Activated CD8-positive, alpha-beta memory T cell treated with anti-CD3 and anti-CD28 coated beads, Interleukin-2, amount 10 ng/mL, durations not matched to agents 7 days and 5 days (primary cell): ENCODE results near the gene RUNX3. TPM values are rescaled to one million over a fixed set of nuclear protein-coding genes. Genes with fewer than 3 reads are reported as not detected.
A peak's percentile ranks its signal among the peaks of the same experiment; 100 is the strongest.
"Not testable (repeated sequence)": the region's sequence is repeated elsewhere in the genome, so short reads cannot be mapped to it uniquely, and the experiment has no call there.

Source experiments
- ATAC-seq: fragments of 150-1000 bp; cut with Tn5 transposase; one replicate; pipeline ENCODE4 v1.10.0; 2021; ENCODE audit warnings: moderate library complexity
- CTCF ChIA-PET: fragments of 350-600 bp; sonication (Branson Sonifier 250); formaldehyde crosslinking; loops from one replicate; lab custom pipeline; 2021; ENCODE audit warnings: antibody characterized with exemption; lab: Charles Lee
- DNase-seq: peaks from one replicate; pipeline ENCODE4 v3.0.0-alpha.2; 2020
- H3K27ac Mint-ChIP-seq: one replicate; pipeline ENCODE4 v1.8.0; 2021; ENCODE audit warnings: mild to moderate bottlenecking, mixed read lengths
- H3K27me3 Mint-ChIP-seq: one replicate; pipeline ENCODE4 v1.8.0; 2021; ENCODE audit warnings: mixed read lengths
- H3K36me3 Mint-ChIP-seq: one replicate; pipeline ENCODE4 v1.8.0; 2021; ENCODE audit warnings: mild to moderate bottlenecking, mixed read lengths
- H3K4me1 Mint-ChIP-seq: one replicate; pipeline ENCODE4 v1.8.0; 2021; ENCODE audit warnings: mixed read lengths
- H3K4me3 Mint-ChIP-seq: one replicate; pipeline ENCODE4 v1.8.0; 2021; ENCODE audit warnings: mild to moderate bottlenecking, moderate library complexity, mixed read lengths
- H3K9me3 Mint-ChIP-seq: one replicate; pipeline ENCODE4 v1.8.0; 2022; ENCODE audit warnings: low read depth, mixed read lengths
- total RNA-seq, 2 experiments: library from RNA; stranded (reverse); gene quantifications; one replicate each; pipeline ENCODE4 v1.2.3, GENCODE V29; 2021

Gene RUNX3
- 100 to 1,000 TPM; 224 to 246 TPM for total RNA-seq

DNA sequence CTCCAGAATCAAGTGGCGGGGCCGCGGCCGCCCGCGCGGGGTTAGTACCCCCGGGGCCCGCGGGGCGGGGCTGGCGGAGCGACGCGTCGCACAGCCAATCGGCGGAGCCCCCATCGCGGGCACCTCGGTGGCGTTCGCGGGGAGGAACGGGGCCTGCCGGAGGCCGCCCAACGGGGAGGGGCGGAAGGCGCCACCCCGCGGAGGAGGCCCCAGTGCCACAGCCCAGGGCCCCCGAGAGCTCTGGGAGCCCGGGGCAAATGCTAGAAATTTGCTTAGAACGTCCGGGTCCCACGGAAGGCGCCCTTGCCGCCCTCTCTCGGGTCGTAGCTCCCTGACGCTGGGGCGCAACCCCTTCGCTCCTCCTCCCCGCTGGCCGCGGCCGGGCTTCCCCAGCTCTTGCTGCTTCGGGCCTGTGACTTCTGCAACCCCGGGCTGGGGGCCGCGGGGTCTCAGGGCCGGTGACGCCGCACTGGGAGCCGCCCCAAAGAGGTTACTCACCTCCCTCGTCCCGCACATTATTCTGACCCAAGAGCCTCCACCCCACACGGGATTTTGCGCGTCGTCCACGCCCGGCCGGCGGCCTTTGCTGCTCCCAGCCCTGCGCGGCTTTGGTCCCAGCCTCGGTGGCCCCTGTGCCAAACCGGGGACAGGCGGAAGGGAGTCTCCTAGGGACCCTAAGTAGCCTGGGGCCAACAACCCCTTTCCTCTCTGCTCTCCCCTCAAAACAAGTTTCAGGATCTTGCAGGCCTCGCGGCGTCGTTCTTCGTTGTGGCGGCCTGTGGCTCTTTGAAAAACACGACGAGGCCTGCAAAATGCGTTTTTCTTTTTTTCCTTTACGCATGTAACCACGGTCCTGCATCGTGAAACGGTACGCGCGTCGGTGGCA, at the start of gene RUNX3:
Gene RUNX3, minus strand, starts transcription at position 17 of the 886 bp plus-strand sequence. CDS start 408 bp downstream, outside the sequence.
- ATAC-seq: peak; percentile 73
- Mint-ChIP-seq H3K4me3 (peak within 1 kb of the TSS; percentile 80), H3K27me3 (no peaks in the 10 kb centered on the region), H3K36me3 (peaks cover 76% of the 10 kb centered on the region), H3K27ac (peak within 1 kb of the TSS; percentile 90), H3K9me3 (no peaks in the 10 kb centered on the region), H3K4me1 (peaks cover 72% of the 10 kb centered on the region)
- peak; percentile 94 for DNase-seq
- CTCF ChIA-PET: interaction anchor here (0.9 to 14.7 kb wide), 13 partner anchors 9 to 168 kb away, joined by 3 to 114 read pairs (median 5); no protein-coding TSS in a partner anchor

GRCh38 chr1:24979232-24979631, 49.2 kb upstream of the RUNX3 start:
- H3K4me3 Mint-ChIP-seq, H3K27me3 Mint-ChIP-seq, DNase-seq, ATAC-seq, H3K27ac Mint-ChIP-seq: not testable (repeated sequence)
- Mint-ChIP-seq H3K9me3 (peaks cover 21% of the 10 kb centered on the region), H3K36me3 (peaks cover 29% of the 10 kb centered on the region), H3K4me1 (peaks cover 67% of the 10 kb centered on the region)
- CTCF ChIA-PET: interaction anchor here (0.8 to 3.8 kb wide), 7 partner anchors 12 to 117 kb away, joined by 3 to 19 read pairs (median 3); no protein-coding TSS in a partner anchor

DNA sequence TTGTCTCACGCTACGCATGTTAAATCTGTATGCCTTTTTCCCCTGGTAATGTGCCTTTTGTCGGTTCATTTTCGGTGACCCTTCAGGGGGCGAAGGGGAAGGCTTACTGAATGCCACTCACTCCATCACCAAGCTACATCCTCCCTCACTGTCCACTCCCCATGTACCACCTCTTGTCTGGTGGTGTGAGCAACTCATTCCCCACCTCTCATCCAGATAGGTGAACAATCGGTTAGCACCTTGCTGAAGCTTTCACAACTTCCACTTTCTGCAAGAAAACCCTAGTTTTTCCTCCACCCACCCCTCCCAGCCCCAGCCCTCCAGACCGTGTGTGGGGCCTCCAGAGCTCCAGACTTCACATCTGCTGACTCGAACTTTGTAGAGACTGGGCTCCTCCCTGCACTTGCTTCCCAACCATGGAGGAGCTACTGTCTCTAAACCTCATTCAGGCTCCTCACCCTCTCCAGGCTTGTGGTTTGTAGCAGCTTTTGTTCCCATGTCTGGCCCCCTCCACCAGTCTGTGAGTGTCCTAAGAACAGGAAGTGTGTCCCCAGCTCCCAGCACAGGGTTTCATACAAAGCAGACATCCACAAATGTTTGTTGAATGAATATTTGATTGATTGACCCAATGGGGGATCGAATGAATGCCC, 48.4 kb upstream of the RUNX3 start:
- no peak overlapping the region for H3K27ac Mint-ChIP-seq
- H3K9me3 Mint-ChIP-seq: peaks cover 25% of the 10 kb centered on the region
- H3K4me3 Mint-ChIP-seq: no peak overlapping the region
- peaks cover 34% of the 10 kb centered on the region for H3K36me3 Mint-ChIP-seq
- no peak for DNase-seq
- H3K27me3 Mint-ChIP-seq: no peaks in the 10 kb centered on the region
- peaks cover 63% of the 10 kb centered on the region for H3K4me1 Mint-ChIP-seq
- CTCF ChIA-PET: interaction anchor here (0.8 to 2.5 kb wide), 5 partner anchors 9 to 29 kb away, joined by 3 to 8 read pairs (median 3); no protein-coding TSS in a partner anchor
- ATAC-seq: peak; percentile 21

- Mint-ChIP-seq H3K27ac (no peak overlapping the region), H3K36me3 (peaks cover 41% of the 10 kb centered on the region), H3K4me3 (no peak overlapping the region), H3K27me3 (no peaks in the 10 kb centered on the region), H3K4me1 (peaks cover 61% of the 10 kb centered on the region), H3K9me3 (peaks cover 25% of the 10 kb centered on the region)
- ATAC-seq (no peak), DNase-seq (no peak)
- CTCF ChIA-PET: interaction anchor here (1.6 to 2.2 kb wide), 5 partner anchors 9 to 62 kb away, joined by 4 to 12 read pairs (median 7); no protein-coding TSS in a partner anchor
These were observed 45.3 kb upstream of the RUNX3 start for GRCh38 chr1:24975391-24975790.

DNA sequence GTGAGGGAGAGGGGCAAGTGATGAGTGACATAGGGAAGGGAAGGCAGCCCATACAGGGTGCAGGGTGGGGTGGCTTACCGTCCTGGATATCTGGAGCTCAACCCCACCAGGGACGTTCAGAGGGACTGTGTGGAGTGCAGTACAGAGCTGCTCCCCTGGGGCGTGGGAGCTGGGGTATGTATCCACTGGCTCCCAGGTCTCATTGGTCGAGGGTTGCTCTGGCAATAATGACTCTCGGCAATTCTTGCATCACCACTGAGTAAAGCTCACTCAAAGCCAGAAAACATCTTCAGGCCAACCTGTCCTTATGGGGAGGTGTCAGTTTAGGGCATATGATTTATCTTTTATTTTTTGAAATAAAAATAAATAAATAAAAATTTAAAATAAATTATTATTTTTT, 43.2 kb upstream of the RUNX3 start:
- Mint-ChIP-seq H3K4me1 (peaks cover 61% of the 10 kb centered on the region), H3K27ac (no peak overlapping the region), H3K36me3 (peaks cover 40% of the 10 kb centered on the region), H3K4me3 (no peak overlapping the region), H3K9me3 (peaks cover 25% of the 10 kb centered on the region), H3K27me3 (no peaks in the 10 kb centered on the region)
- DNase-seq (no peak), ATAC-seq (no peak)
- CTCF ChIA-PET: interaction anchor here (1.2 to 2.2 kb wide), 4 partner anchors 9 to 63 kb away, joined by 4 to 12 read pairs (median 5); no protein-coding TSS in a partner anchor

DNA sequence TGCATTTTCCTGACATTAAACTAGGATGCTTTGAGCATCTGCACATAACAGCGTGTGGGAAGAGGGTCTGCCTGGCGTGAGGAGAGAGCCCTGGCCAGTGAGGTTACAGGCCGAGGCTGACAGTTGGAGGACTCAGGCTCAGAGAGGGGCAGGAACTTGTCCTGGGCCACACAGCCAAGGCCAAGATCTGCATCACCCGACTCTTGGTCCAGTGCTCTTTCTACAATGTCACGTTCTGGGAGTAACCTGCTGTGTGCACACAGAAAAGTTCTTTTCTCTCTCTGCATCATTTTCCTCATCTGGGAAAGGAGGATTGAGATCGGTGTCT, 42.8 kb upstream of the RUNX3 start:
- Mint-ChIP-seq H3K27ac (peak overlapping the region; percentile 54), H3K4me1 (peaks cover 60% of the 10 kb centered on the region), H3K4me3 (no peak overlapping the region), H3K36me3 (peaks cover 36% of the 10 kb centered on the region), H3K27me3 (no peaks in the 10 kb centered on the region), H3K9me3 (peaks cover 25% of the 10 kb centered on the region)
- no peak for ATAC-seq
- no peak for DNase-seq
- CTCF ChIA-PET: interaction anchor here (1.8 kb wide), 1 partner anchor 12 kb away, joined by 5 read pairs; no protein-coding TSS in a partner anchor

- Mint-ChIP-seq H3K9me3 (peaks cover 25% of the 10 kb centered on the region), H3K36me3 (peaks cover 34% of the 10 kb centered on the region), H3K27me3 (no peaks in the 10 kb centered on the region), H3K27ac (peak overlapping the region; percentile 54), H3K4me3 (no peak overlapping the region), H3K4me1 (peaks cover 62% of the 10 kb centered on the region)
- DNase-seq (no peak), ATAC-seq (no peak)
- CTCF ChIA-PET: interaction anchor here (1.0 to 1.8 kb wide), 6 partner anchors 10 to 65 kb away, joined by 3 to 8 read pairs (median 3); no protein-coding TSS in a partner anchor
These were observed 42.3 kb upstream of the RUNX3 start for GRCh38 chr1:24972221-24972914.

DNA sequence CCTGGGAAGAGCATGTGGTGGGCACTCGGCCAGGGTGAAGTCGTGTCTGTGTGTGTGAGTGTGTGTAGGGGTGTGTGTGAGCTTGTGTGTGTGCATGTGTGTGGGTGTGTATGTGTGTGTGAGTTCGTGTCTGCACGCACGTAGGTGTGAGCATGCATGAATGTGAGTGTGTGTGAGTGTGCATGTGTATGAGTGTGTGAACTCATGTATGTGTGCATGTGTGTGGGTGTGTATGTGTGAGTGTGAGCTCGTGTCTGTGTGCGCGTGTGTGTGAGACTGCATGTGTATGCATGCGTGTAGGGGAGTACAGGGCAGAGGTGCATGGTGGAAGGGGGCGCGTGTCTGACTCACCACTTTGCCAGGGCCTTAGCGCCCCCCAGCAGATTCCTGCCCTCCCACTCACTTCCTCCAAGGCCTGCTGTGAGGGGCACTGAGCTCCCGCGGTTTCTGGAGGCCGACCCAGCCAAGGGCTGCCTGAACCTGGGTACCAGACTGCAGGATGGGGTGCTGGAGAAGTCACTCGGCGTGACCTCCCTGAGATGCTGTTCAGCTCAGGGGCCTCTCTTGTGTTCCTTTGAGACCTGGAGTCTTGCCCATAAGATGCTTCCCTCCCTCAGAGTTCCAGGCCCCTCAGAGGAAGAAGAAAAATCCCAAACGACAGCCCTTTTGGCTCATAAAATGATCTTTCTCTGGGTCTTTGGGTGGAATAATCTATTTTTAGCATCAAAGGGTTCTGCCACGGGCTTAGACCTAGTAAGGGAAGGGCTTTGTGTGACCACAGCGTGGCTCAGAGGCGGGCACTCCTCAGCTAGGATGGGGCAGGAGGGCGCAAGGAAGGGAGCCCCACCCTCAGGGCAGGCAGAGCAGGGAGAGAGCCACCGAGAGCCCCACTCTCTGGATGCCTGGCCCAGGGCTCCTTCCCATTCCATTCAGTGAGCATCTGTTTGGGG, 41.1 kb upstream of the RUNX3 start:
- Mint-ChIP-seq H3K36me3 (peaks cover 28% of the 10 kb centered on the region), H3K4me3 (peak overlapping the region; percentile 19), H3K27me3 (no peaks in the 10 kb centered on the region), H3K4me1 (peaks cover 70% of the 10 kb centered on the region), H3K9me3 (peaks cover 20% of the 10 kb centered on the region), H3K27ac (peak overlapping the region; percentile 45)
- CTCF ChIA-PET: interaction anchor here (0.7 to 2.6 kb wide), 11 partner anchors 11 to 66 kb away, joined by 3 to 8 read pairs (median 4); no protein-coding TSS in a partner anchor
- DNase-seq: no peak
- peak; percentile 10 for ATAC-seq

GRCh38 chr1:24970399-24970753, 40.3 kb upstream of the RUNX3 start:
- DNase-seq (no peak), ATAC-seq (no peak)
- peak overlapping the region; percentile 19 for H3K4me3 Mint-ChIP-seq
- H3K36me3 Mint-ChIP-seq: peaks cover 22% of the 10 kb centered on the region
- peaks cover 14% of the 10 kb centered on the region for H3K9me3 Mint-ChIP-seq
- peaks cover 79% of the 10 kb centered on the region for H3K4me1 Mint-ChIP-seq
- CTCF ChIA-PET: interaction anchor here (0.9 to 2.6 kb wide), 3 partner anchors 52 to 66 kb away, joined by 4 to 8 read pairs (median 7); no protein-coding TSS in a partner anchor
- H3K27ac Mint-ChIP-seq: peak overlapping the region; percentile 84
- no peaks in the 10 kb centered on the region for H3K27me3 Mint-ChIP-seq

DNA sequence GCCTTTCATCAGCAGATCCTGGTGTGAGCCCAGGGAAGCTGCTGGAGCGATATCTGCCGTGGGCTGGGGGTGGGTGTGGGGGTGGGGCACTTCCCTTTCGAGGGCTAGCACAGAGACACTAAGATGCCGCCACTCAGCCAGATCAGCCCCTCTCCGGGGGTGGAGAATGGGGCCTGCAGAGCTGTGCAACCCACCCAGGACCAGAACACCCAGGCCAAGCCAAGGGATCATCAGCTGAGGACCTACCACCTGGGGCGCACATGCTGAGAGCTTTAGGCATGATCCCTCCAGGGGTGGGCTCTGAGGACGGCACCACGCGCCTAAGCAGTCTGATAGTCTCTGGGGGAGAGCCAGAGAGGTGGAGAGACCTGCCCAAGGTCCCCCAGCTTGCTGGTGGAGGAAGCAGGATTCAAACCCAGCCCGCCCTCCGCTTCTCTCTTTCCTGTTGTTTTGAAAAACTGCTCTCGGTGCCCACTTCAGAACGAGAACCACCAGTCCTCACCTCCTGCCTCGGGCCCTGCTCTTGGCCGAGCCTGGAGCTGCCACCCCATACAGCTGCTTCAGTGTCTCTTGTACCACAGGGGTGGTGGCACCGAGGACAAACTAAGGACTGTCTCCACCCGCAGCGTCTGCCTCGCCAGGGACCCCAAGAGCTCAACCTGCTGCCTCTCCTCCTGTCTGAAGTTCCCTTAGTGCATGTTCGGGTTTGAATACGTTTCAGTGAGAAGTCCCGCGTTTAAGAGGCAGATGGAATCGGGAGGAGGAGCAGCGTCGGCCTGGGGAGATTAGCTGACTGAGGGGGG, 39.7 kb upstream of the RUNX3 start:
- H3K4me1 Mint-ChIP-seq: peaks cover 82% of the 10 kb centered on the region
- DNase-seq (no peak), ATAC-seq (no peak)
- H3K9me3 Mint-ChIP-seq: peaks cover 9% of the 10 kb centered on the region
- H3K36me3 Mint-ChIP-seq: peaks cover 17% of the 10 kb centered on the region
- CTCF ChIA-PET: interaction anchor here (0.9 to 2.6 kb wide), 3 partner anchors 53 to 67 kb away, joined by 4 to 8 read pairs (median 7); no protein-coding TSS in a partner anchor
- no peaks in the 10 kb centered on the region for H3K27me3 Mint-ChIP-seq
- H3K4me3 Mint-ChIP-seq: peak overlapping the region; percentile 19
- H3K27ac Mint-ChIP-seq: peak overlapping the region; percentile 84

DNA sequence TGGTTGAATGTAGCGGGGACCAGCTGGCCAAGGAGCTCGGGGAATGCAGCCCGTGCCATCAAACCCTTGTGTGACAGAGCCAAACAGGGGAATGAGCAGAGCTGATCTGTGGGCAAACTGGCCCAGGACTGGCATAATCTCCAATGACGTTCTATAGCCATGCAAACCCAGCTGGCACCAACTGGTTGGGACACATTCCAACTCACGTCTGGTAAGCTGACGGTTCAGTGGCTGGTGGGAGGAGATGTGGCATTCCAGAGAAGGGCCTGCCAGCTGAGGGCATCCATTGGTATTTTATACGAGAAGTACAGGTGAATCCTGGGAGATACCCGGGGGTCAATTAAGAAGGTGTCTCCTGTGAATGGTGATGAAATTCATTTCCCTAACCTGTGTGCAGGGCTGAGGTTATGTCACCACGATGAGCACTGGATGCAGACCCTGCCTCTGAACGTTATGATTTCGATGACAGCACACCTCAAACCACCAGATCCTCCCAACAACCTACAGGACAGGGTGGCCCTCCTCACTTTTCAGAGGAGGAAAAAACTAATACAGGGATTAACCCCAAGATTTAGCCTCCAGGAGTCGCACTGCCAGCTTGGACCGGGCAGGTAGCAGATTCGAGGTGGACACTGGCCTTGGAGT, 39.0 kb upstream of the RUNX3 start:
- H3K27me3 Mint-ChIP-seq: no peaks in the 10 kb centered on the region
- H3K4me1 Mint-ChIP-seq: peaks cover 76% of the 10 kb centered on the region
- peak overlapping the region; percentile 44 for H3K27ac Mint-ChIP-seq
- H3K4me3 Mint-ChIP-seq: no peak overlapping the region
- H3K36me3 Mint-ChIP-seq: peaks cover 18% of the 10 kb centered on the region
- ATAC-seq: no peak
- H3K9me3 Mint-ChIP-seq: peaks cover 3% of the 10 kb centered on the region
- DNase-seq: no peak
- CTCF ChIA-PET: interaction anchor here (0.8 to 2.6 kb wide), 4 partner anchors 17 to 67 kb away, joined by 3 to 8 read pairs (median 6); no protein-coding TSS in a partner anchor
